ENCODE data around the gene DLGAP1. TPM values are rescaled to one million over a fixed set of nuclear protein-coding genes. Genes with fewer than 3 reads are reported as not detected.
A peak's percentile ranks its signal among the peaks of the same experiment; 100 is the strongest.

Gene DLGAP1
- total and polyA plus RNA-seq, 10 donors = 0.11 to 6.0 (median 2.1) TPM

DNA sequence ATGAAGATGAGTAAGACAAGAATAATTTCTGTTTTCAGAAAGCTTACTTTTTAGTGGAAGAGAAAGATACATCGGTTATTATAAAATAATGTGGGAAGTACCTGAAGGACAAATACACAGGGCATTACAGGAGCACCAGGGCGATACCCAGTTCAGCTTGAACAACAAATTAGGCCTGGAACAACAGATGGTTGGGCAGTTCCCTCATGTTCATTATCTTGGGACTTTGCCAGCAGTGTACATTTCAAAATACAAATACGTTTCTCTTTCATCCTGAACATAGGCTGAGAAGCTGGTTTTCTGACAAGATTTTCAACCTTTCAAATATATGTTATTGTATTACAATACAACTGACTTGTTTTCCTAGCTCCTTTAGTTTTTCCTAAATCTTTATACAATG is 925.5 kb downstream of the DLGAP1 start:
- intact Hi-C loops (cut with DNase I; ENCODE audit: low total_unique reads) = no loop called here
- Histone ChIP-seq H3K27me3 (replicated peaks in 1 of 7) (no peaks in the 10 kb centered on the region), H3K36me3 (no peaks in the 10 kb centered on the region), H3K27ac (no peak overlapping the region), H3K4me1 (peaks cover 0 to 17% (median 15%) of the 10 kb centered on the region in 6 donors), H3K9me3 (peaks cover 0 to 5% (median under 1%) of the 10 kb centered on the region in 8 donors), H3K4me3 (no peak overlapping the region)
- no peak for DNase-seq
- WGBS, 5 donors = 48 to 83% (median 72%) methylated on average over 3 of the region's 3 CpGs
- TF ChIP-seq POLR2AphosphoS5 (IDR thresholded peaks at IDR 0.05) (no peak), CTCF (IDR thresholded peaks at IDR 0.05 in 8 of 11, conservative IDR thresholded peaks at IDR 0.05 in 3 of 11) (no peak), POLR2A (IDR thresholded peaks at IDR 0.05) (no peak)

- no peak overlapping the region for H3K27ac ChIP-seq
- TF ChIP-seq CTCF (IDR thresholded peaks at IDR 0.05 in 8 of 11, conservative IDR thresholded peaks at IDR 0.05 in 3 of 11) (no peak), POLR2AphosphoS5 (IDR thresholded peaks at IDR 0.05) (no peak), POLR2A (IDR thresholded peaks at IDR 0.05) (no peak)
- peaks cover 0 to 17% (median 15%) of the 10 kb centered on the region in 6 donors for H3K4me1 ChIP-seq
- no peak for DNase-seq
- H3K27me3 ChIP-seq (replicated peaks in 1 of 7) = no peaks in the 10 kb centered on the region
- no peaks in the 10 kb centered on the region for H3K36me3 ChIP-seq
- no peak overlapping the region for H3K4me3 ChIP-seq
- peaks cover 0 to 10% (median 6%) of the 10 kb centered on the region in 8 donors for H3K9me3 ChIP-seq
- WGBS, 5 donors = 93 to 100% (median 95%) methylated on average over 3 of the region's 3 CpGs
- intact Hi-C loops (cut with DNase I; ENCODE audit: low total_unique reads) = no loop called here
Observed at GRCh38 chr18:3529077-3529476, 926.0 kb downstream of the DLGAP1 start.

DNA sequence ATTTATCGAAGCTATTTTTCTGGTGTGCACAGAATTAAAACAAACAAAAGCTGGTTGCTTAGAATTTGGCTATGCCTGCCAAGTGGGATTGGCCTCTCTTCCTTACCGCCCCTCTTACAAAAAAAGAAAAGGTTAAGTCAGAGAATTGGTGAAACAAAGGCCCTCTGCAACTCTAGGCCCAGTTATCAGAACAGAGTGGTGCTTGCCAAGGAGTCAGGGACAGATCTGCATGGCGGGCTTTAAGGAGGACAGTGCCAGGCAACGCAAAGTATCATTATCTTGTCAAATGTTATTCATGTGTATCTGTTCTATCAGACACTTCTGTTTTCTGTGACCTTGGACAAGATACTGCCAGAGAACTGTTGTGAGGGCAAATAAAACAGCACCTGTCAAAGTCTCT is 926.9 kb downstream of the DLGAP1 start:
- Histone ChIP-seq H3K4me3 (no peak overlapping the region), H3K27me3 (replicated peaks in 1 of 7) (no peaks in the 10 kb centered on the region), H3K27ac (no peak overlapping the region), H3K4me1 (peaks cover 0 to 17% (median 15%) of the 10 kb centered on the region in 6 donors), H3K9me3 (peaks cover 0 to 18% (median 14%) of the 10 kb centered on the region in 8 donors), H3K36me3 (no peaks in the 10 kb centered on the region)
- TF ChIP-seq POLR2A (IDR thresholded peaks at IDR 0.05) (no peak), CTCF (IDR thresholded peaks at IDR 0.05 in 8 of 11, conservative IDR thresholded peaks at IDR 0.05 in 3 of 11) (no peak), POLR2AphosphoS5 (IDR thresholded peaks at IDR 0.05) (no peak)
- no peak for DNase-seq
- WGBS, 5 donors = 70 to 85% (median 72%) methylated on average over 4 of the region's 4 CpGs
- intact Hi-C loops (cut with DNase I; ENCODE audit: low total_unique reads) = no loop called here

- intact Hi-C loops (cut with DNase I; ENCODE audit: low total_unique reads) = no loop called here
- Histone ChIP-seq H3K27me3 (replicated peaks in 1 of 7) (no peaks in the 10 kb centered on the region), H3K4me3 (peak overlapping the region in 1 of 8 donors; percentile 44), H3K36me3 (no peaks in the 10 kb centered on the region), H3K4me1 (peaks cover 0 to 17% (median 15%) of the 10 kb centered on the region in 6 donors), H3K9me3 (peaks cover 0 to 21% (median 14%) of the 10 kb centered on the region in 8 donors), H3K27ac (peak overlapping the region in 1 of 8 donors; percentile 41)
- DNase-seq = no peak
- 57 to 62% (median 60%) methylated on average over 13 of the region's 13 CpGs for WGBS, 5 donors
- TF ChIP-seq POLR2A (IDR thresholded peaks at IDR 0.05) = no peak
- TF ChIP-seq POLR2AphosphoS5 (IDR thresholded peaks at IDR 0.05) = no peak
- TF ChIP-seq CTCF (IDR thresholded peaks at IDR 0.05 in 8 of 11, conservative IDR thresholded peaks at IDR 0.05 in 3 of 11) = no peak
Observed at GRCh38 chr18:3526421-3527354, 928.4 kb downstream of the DLGAP1 start.

Data from spleen (tissue), 11 donors.